Testis (tissue), 2 donors: ENCODE results near the gene EFNA5.

Experiments used
- CTCF ChIP-seq, 3 experiments: fragments of 450-650 bp in 2 of 3; fragments of 200-600 bp in 1 of 3; sonication (generic) in 1 of 3; IDR thresholded peaks; one replicate each; pipeline ENCODE4 v1.5.1; 2016 to 2019; ENCODE audit warnings: antibody characterized with exemption in 3 of 3, mild to moderate bottlenecking in 2 of 3, moderate library complexity in 1 of 3
- POLR2A ChIP-seq: fragments of 450-650 bp; IDR thresholded peaks from one replicate; pipeline ENCODE4 v1.6.1; 2017; ENCODE audit warnings: antibody characterized with exemption, mild to moderate bottlenecking, moderate library complexity

- TF ChIP-seq CTCF (IDR thresholded peaks at IDR 0.05) (no peak), POLR2A (no peak)
Observed at GRCh38 chr5:107616213-107616612, 54.5 kb downstream of the EFNA5 start.
